Left lobe of liver (tissue), 2 donors: ENCODE measurements around the gene MPP7. TPM values are rescaled to one million over a fixed set of nuclear protein-coding genes. Genes with fewer than 3 reads are reported as not detected.

Source experiments
- ATAC-seq: fragments of 200-7000 bp; cut with Tn5 transposase; one replicate; pipeline ENCODE4 v1.9.1; 2020; ENCODE audit warnings: mild to moderate bottlenecking, moderate library complexity
- DNase-seq: peaks from one replicate; pipeline ENCODE4 v3.0.0-alpha.2; 2020; ENCODE audit warnings: low spot score
- total RNA-seq: library from RNA; stranded (reverse); gene quantifications from one replicate; pipeline ENCODE4 v1.2.1, GENCODE V29; 2021
- donor health status: DM: no; HTN: no; CAD: no; lungs with moderate emphysema.
- donor health status: DM: no; HTN: yes; CAD: no.

The MPP7 gene
- total RNA-seq, 1 donor from 2014 or later, result 1.4 TPM

- no peak for DNase-seq
- ATAC-seq, result no peak
These were observed 4.4 kb upstream of the MPP7 start for GRCh38 chr10:28307267-28307666.

DNA sequence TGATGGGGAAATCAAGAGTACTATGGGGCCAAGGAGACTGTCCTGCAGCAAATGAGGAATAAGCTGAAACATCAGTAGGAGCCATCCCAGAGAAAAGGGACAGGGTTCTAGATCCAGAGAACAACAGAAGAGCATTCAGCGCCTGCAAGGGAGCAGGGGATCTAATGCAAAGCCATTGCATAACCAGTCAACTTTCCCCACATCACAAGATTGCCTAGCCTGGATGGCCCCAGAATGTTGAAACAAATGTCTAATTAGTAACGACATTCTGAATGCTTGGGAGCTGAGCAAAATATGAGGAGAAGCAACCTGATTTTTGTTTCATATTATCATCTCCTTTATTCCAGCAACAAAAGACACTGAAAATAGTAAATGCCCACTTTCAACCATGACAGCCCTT is 2.7 kb upstream of the MPP7 start:
- DNase-seq (no peak), ATAC-seq (no peak)

DNA sequence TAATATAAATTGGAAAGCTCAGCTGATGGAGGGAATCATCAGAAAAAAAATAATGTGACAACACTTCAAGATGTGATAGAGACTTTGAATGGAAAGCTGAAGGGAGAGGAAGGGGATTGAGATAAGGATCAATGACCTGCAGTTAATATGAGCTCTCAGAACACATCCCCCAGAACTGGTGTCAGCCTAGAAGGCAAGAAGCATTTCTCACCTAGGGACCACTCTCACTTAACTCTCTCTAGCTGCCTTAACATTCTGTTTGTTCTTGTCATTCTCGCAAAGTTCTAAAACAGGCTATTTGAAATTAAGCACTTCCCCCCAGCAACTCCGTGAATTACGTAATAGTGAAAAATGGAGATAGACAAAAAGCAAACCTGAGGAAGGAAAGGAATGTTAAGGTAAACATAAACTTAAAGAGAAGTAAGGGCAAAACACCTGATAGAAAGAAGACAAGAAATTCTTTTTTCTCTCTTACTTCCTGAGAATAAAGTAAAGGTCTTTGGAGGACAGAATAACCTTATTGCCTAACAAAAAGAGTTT is 1.2 kb upstream of the MPP7 start:
- ATAC-seq (no peak), DNase-seq (no peak)

DNA sequence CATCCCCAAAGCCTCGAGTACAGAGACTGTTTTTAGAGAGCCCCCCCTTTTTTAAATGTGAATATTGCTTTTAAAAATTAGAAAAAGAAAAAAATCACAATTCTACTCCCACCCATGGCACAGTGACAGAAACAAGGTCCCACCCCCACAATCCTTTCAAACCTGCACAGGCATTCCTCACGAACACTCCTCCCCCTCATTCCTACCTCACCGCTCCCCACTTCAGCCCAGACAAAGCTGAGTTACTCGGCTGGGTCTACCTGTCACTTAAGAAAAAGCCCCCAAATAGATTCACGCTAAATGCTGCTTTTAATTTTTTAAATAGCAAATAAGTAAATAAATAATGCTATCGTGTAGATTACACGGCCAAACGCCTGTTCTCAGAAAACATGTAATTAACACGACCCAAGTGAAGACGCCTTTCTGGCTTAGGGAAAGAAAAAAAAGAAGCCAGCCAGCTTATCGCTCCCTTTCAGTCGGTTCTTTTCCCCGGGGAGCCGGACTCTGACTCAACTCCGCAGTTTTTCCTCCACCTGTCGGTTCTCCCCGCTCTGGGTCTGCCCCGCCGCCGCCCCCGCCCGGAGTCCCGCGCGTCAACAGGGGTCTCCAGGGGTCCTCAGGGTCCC is 739 bp downstream of the MPP7 start:
- no peak for ATAC-seq

GRCh38 chr10:28300027-28300426 is 2.8 kb downstream of the MPP7 start:
- DNase-seq (no peak), ATAC-seq (no peak)

More for the DNA sequence above, 739 bp downstream of the MPP7 start:
- no peak for DNase-seq

- ATAC-seq (no peak), DNase-seq (no peak)
These were observed 3.9 kb downstream of the MPP7 start for GRCh38 chr10:28298951-28299350.

DNA sequence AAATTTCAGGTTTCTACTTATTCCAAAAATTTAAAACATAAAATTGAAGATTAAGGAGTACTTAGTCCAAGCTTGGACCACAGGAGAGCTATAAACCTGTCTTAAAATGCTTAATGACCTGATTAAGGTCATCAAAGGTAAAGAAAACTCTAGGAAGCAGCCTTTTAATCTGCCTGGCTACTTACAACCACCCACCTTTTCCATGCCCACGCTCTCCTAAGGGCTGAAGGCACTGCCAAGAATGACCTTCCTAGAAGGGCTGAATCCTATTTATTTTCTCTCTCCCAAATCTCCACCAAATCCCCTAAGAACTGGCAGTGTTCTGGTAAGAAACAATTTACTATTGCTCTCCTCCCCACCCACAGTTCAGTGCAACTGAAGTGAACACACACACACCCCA is 6.8 kb downstream of the MPP7 start:
- no peak for DNase-seq
- ATAC-seq, result no peak

DNA sequence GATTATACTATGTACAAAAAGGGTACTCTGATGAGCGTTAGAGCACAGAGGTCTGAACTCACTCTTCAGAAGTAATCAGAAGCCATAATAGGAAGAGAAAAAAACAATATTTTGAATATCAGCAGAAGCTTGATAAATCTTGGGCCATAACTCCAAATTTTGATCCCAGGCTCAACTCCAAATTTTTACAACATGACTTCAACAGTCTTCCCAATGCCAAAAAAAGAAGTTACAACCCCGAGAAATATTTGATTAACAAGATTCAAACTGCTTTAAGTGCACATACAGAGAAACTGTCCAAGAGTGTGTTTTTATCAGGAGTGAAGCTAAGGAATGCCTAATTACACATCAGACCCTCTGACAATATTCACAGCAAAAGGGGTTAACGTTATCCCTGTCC is 7.5 kb downstream of the MPP7 start:
- no peak for DNase-seq
- ATAC-seq, result no peak

DNA sequence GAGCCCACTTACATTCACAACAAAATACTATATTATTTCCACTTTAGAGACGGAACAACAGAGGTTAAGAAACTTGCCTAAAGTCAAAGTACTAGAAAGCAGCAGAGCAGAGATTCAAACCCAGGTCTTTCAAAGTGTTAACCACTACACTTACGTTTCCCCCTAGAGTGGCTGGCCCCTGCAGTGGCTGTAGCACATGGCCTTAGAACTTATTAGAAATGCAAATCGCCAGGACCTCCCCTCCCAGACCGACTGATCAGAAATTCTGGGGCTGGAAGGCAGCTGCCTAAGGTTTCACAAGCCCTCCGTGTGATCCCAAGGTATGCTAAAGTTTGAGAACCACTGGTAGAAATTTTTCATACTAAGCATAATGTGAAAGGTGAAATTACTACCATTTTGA is 8.1 kb downstream of the MPP7 start:
- ATAC-seq, result no peak
- no peak for DNase-seq

- no peak for ATAC-seq
- DNase-seq, result no peak
These were observed 8.7 kb downstream of the MPP7 start for GRCh38 chr10:28294169-28294532.

- DNase-seq (no peak), ATAC-seq (no peak)
These were observed 9.4 kb downstream of the MPP7 start for GRCh38 chr10:28293236-28294168.

DNA sequence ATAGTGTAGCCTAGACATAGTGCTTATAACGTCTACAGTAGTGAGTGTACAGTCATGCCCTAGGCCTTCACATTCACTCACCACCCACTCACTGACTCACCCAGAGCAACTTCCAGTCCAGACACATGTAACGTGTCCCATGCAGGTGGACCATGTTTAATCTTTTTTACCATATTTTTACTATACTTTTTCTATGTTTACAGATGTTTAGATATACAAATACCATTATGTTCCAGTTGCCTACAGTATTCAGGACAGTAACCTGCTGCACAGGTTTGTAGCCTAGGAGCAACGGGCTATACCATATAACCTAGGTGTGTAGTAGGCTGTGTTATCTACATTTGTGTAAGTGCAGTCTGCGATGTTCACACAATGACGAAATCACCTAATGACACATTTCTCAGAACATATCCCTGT is 11.0 kb downstream of the MPP7 start:
- no peak for DNase-seq
- no peak for ATAC-seq

- no peak for DNase-seq
- no peak for ATAC-seq
These were observed 17.0 kb downstream of the MPP7 start for GRCh38 chr10:28285816-28286215.

GRCh38 chr10:28284126-28284525 is 18.7 kb downstream of the MPP7 start:
- ATAC-seq (no peak), DNase-seq (no peak)

GRCh38 chr10:28283251-28283650 is 19.6 kb downstream of the MPP7 start:
- ATAC-seq (no peak), DNase-seq (no peak)

- no peak for ATAC-seq
These were observed 20.5 kb downstream of the MPP7 start for GRCh38 chr10:28282336-28282735.

GRCh38 chr10:28281726-28282315 is 21.0 kb downstream of the MPP7 start:
- no peak for ATAC-seq
- no peak for DNase-seq

More at GRCh38 chr10:28282336-28282735, 20.5 kb downstream of the MPP7 start:
- DNase-seq, result no peak

DNA sequence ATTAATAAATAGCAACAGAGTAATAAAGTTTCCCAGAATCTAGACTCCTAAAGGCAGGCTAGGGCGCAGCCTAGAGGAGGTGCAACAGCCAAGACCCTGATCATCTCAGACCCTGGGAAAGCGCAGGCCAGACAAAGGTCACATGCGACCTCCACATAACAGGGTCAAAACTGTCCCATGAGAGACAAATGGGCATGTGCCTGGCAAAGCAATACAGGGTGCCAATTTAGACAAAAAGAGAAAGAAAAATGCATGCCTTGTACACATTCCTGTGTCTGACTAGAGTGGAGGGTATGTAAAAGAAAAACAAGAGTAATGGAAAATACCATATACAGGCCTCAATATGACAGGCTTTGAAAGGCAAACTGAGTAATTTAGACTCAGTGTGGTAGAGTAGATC is 22.2 kb downstream of the MPP7 start:
- DNase-seq (no peak), ATAC-seq (no peak)

GRCh38 chr10:28279878-28280277 is 23.0 kb downstream of the MPP7 start:
- ATAC-seq, result no peak

GRCh38 chr10:28278842-28279241 is 24.0 kb downstream of the MPP7 start:
- DNase-seq, result no peak
- ATAC-seq, result no peak

More at GRCh38 chr10:28279878-28280277, 23.0 kb downstream of the MPP7 start:
- no peak for DNase-seq

GRCh38 chr10:28276384-28276783 is 26.5 kb downstream of the MPP7 start:
- DNase-seq (no peak), ATAC-seq (no peak)

GRCh38 chr10:28274475-28274874 is 28.4 kb downstream of the MPP7 start:
- DNase-seq, result no peak
- no peak for ATAC-seq
